DMS153 treated with DMSO at 0.1 percent for 48 hours (cell line): ENCODE results near the gene PLEKHA5.
"Not testable (repeated sequence)": the region's sequence is repeated elsewhere in the genome, so short reads cannot be mapped to it uniquely, and the experiment has no call there.

Experiments
- DNase-seq: peaks from one replicate; lab custom pipeline; 2025; ENCODE audit not compliant: unreplicated experiment; lab: John Stamatoyannopoulos, UW

Gene PLEKHA5

DNA sequence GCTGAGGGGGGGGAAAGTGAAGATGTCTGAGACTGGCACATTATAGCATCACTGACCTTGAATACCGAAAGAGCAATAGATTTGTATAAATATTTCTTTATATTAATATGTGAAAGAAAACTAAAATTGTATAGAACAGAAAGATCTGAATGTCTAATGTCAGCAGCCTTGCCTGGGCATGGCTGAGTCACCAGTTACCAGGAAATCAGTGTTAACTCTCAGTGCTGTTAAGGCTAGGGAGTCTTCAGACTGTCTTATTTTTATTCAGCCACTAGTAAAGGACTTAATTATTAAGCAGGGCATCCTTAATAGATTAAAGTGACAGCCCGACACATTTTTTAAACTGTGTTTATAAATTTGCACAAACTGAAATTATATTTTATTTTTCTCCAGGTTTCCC lies 186.9 kb downstream of the PLEKHA5 start:
- no peak for DNase-seq

DNA sequence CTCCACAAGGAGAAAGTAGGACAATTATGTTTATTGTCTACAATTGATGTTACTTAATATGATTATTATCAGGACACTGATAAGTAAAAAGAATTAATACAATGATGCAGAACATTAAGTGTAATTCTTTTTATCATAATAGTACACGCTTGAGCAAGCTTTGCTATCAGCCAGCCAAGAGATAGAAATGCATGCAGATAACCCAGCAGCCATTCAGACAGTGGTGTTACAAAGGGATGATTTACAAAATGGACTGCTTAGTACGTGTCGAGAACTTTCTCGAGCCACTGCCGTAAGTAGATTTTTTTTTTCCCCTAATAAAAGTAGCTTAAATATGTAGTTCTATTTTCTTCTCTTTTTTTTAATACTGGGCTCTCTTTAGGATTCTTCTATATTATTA lies 192.8 kb downstream of the PLEKHA5 start:
- no peak for DNase-seq

GRCh38 chr12:19323805-19324204 lies 194.3 kb downstream of the PLEKHA5 start:
- DNase-seq: no peak

DNA sequence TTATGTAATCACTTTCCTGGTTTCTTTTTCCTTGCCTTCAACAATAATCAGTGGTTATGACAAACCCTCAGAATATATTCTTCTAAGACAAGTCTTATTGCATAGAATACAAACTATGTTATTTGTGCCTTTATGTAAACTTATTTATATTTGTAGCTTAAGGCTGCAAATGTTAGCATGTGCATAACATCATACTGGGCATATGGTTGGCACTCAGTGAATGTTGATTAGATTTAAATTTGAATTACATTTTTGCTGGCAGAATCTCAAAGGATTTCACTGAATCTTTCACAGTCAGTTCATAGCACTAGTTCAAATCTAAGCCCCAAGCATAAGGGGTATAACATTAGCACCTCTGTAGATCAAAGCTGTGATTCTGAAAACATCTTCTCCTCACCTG lies 196.6 kb downstream of the PLEKHA5 start:
- no peak for DNase-seq

DNA sequence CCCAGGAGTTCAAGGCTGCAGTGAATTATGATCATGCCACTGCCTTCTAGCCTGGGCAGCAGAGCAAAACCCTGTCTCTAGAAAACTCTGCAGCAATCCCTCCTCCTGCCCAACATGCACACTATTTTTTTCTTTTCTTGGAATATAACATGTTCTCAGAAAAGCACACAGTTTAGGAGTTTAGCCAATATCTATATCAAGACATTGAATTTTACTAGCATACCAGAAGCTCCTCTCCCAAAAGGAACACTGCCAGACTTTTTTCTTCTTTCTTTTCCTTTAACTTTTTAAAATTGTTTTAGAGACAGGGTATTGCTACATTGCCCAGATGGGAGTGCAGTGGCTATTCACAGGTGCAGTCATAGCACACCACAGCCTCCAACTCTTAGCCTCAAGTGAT lies 202.7 kb downstream of the PLEKHA5 start:
- no peak for DNase-seq

GRCh38 chr12:19338405-19338804 lies 208.9 kb downstream of the PLEKHA5 start:
- DNase-seq: no peak

DNA sequence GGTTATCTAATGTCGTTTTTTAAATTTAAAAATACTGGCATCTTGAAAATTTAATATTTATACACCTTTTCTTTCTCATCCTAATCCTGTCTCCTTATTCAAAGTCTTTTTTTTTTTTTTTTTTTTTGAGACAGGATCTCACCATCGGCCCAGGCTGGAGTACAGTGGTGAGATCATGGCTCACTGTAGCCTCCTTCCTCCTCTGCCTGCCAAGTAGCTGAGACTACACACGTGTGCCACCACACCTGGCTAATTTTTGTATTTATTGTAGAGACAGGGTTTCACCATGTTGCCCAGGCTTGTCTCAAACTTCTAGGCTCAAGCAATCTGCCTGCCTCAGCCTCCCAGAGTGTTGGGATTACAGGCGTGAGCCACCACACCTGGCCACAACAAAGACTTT lies 221.3 kb downstream of the PLEKHA5 start:
- not testable (repeated sequence) for DNase-seq

DNA sequence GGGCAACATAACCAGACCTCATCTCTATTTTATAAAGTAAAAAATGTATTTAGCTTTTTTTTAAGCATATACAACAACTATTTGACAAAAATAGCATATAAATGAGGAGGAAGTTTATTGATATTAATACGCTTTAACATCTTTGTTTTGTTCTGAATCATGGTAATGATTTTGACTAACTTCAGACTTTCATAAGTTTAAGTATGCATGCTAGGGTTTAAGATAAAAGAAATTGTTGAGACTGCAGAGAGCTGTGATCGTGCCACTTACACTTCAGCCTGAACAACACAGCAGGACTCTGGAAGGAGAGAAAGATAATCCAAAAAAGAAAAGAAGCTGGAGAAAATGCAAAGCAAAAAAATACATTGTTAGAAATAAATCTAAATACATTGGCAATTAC lies 221.8 kb downstream of the PLEKHA5 start:
- DNase-seq: no peak

- no peak for DNase-seq
Observed at GRCh38 chr12:19369691-19370148, 240.2 kb downstream of the PLEKHA5 start.

DNA sequence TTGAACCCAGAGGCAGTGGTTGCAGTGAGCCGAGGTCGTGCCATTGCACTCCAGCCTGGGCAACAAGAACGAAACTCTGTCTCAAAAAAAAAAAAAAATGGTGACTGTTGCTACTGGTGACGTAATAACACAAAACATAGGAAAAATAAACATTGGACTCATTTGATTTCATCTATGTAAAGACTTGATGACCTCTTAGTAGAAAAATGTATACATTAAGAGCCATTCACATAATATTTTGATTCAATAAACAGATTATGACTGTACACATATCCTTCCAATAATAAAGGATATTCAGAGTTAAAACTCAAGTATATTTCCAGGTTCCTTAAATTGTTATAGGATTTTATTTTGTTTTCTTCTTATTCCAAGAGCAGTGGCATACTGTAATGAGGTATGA lies 244.1 kb downstream of the PLEKHA5 start:
- no peak for DNase-seq

- no peak for DNase-seq
Observed at GRCh38 chr12:19375888-19376287, 246.4 kb downstream of the PLEKHA5 start.

DNA sequence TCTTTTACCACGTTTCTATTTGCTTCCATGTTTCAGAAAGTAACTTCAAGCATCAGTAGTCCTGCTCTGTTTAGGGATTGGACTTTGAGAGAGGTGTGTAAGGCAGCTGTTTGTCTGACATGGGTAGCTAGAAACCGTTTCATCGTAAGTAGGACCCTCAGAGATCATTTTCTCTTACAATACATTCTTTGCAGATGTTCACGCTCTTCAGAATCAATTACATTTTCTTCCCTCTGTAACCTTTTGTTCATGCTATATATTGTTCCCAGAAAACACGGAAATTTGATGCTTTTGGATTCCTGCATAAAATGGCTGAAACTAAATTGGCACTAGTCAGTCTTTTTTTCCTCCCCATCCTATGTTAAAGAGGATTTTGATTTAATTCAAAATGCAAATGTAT lies 247.2 kb downstream of the PLEKHA5 start:
- no peak for DNase-seq

DNA sequence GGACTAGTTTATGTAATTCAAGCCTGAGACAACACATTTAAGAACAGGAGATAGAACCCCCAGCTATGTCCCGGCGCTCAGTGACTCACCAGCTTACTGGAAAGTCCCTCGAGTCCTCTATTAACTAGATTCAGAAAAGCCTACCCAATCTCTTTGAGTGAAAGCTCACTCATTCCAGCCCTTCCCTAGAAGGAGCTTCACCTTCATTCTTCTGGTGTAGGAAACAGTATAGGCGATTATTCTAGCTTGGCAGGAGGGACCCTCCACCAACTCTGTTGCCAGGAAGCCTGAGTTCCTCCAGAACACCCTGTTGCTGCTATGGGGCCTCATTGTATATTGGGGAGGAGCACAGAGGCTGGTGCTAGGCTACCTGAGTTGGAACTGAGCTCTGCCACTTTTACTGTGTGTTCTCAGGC lies 252.6 kb downstream of the PLEKHA5 start:
- DNase-seq: no peak

- no peak for DNase-seq
Observed at GRCh38 chr12:19382563-19382962, 253.0 kb downstream of the PLEKHA5 start.

- no peak for DNase-seq
Observed at GRCh38 chr12:19387161-19387560, 257.6 kb downstream of the PLEKHA5 start.

DNA sequence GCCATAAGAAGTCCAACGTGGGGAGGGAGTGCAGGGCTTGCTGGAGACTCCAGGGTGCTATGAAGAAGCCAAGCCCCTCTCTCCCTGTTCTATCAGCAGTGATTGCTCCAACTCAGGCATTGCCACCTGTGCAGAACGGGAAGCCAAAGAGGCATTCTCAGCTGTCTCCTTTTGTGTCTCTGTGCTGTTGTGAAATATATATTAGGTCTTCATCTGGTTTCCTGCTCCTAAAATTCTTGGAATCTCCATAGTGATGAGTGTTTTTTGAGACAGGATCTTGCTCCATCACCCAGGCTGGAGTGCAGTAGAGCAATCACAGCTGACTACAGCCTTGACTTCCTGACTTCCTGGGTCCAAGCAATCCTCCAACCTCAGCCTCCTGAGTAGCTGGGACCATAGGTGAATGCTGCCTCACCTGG lies 258.6 kb downstream of the PLEKHA5 start:
- DNase-seq: no peak

DNA sequence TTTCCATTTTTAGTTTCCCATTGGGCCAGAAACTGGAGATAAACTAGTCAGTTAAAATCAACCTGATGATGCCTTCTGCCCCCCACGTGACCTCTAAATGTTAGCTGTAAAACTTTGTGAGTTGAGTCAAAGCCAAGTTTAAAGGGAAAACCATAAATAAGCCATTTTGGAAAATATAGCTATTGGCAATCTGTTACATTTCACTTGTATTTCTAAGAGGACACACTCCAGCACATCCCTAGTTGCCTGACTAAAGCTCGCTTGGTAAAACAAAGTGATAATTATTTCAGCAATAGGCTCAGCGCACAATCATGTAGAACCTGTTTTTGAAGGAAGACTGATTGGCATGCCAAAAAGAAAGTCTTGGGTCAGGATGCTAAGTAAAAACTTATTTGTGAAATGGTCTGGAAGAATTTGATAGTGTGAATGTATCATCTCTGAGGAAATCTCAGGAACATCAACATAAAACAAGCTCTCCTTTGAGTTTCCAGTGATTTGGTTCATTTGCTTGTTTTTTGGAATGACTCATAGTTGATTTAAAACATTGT lies 260.6 kb downstream of the PLEKHA5 start:
- no peak for DNase-seq

DNA sequence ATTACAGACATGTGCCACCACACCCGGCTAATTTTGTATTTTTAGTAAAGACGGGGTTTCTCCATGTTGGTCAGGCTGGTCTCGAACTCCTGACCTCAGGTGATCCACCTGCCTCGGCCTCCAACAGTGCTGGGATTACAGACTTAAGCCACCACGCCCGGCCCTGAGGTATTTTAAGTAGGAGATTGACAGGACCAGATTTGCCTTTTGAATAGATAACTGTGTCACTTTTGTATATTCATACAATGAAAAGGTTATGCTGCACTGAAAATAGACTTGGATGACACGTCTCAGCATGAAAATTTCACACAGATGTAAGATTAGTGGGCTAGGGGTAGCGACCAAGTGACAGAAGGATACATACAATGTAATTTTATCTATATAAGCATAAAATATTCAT lies 263.1 kb downstream of the PLEKHA5 start:
- not testable (repeated sequence) for DNase-seq

GRCh38 chr12:19394385-19394784 lies 264.9 kb downstream of the PLEKHA5 start:
- DNase-seq: no peak

GRCh38 chr12:19397534-19397933 lies 268.0 kb downstream of the PLEKHA5 start:
- DNase-seq: no peak

GRCh38 chr12:19398376-19399363 lies 269.1 kb downstream of the PLEKHA5 start:
- DNase-seq: no peak

DNA sequence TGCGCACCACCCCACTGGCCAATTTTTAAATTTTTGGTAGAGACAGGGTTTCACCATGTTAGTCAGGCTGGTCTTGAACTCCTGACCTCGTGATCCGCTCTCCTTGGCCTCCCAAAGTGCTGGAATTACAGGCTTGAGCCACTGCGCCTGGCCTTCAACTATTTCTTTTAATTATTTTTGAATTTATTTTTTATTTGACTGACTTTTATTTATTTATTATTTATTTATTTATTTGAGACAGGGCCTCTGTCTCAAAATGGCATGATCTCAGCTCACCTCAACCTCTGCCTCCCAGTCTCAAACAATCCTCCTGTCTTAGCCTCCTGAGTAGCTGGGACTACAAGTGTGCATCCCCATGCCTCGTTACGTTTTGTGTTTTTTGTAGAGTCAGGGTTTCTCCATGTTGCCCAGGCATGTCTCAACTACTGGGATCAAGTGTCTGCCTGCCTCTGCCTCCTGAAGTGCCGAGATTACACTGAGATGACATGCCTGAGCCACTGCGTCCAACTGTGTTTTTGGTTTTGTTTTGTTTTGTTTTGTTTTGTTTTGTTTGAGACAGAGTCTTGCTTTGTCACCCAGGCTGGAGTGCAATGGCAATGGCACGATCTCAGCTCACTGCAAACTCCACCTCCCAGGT lies 271.2 kb downstream of the PLEKHA5 start:
- DNase-seq: not testable (repeated sequence)
